Measurements from ENCODE around the gene KIF21B.

- TF ChIP-seq CTCF (conservative IDR thresholded peaks at IDR 0.05; ENCODE audit: low read length) (no peak), EZH2phosphoT487 (IDR thresholded peaks at IDR 0.05; ENCODE audit: borderline replicate concordance) (no peak)
Observed at GRCh38 chr1:200981278-200981677, 42.2 kb downstream of the KIF21B start.
